Fibroblast of lung (primary cell): ENCODE results near the gene RXRA. TPM values are rescaled to one million over a fixed set of nuclear protein-coding genes. Genes with fewer than 3 reads are reported as not detected.

Experiments used
- DNase-seq, 2 donors: peaks; one replicate each; pipeline versions ENCODE4 v3.0.0 to v3.0.0-alpha.2; 2010; ENCODE audit warnings: low read depth in 2 of 2
- H2AFZ ChIP-seq: 2 replicates; pipeline ENCODE4 v1.5.1; 2012; ENCODE audit warnings: low read length, control low read depth, inconsistent platforms
- H3K27ac ChIP-seq: 2 replicates; pipeline ENCODE4 v1.5.1; 2011; ENCODE audit warnings: low read length, control low read depth; ENCODE audit not compliant: insufficient read depth
- H3K27me3 ChIP-seq: 2 replicates; pipeline ENCODE4 v1.5.1; 2011; ENCODE audit warnings: mild to moderate bottlenecking, low read length; ENCODE audit not compliant: control insufficient read depth, insufficient read depth
- H3K36me3 ChIP-seq: 2 replicates; pipeline ENCODE4 v1.5.1; 2011; ENCODE audit warnings: low read length; ENCODE audit not compliant: control insufficient read depth, insufficient read depth
- H3K4me1 ChIP-seq: 2 replicates; pipeline ENCODE4 v1.5.1; 2011; ENCODE audit warnings: low read length; ENCODE audit not compliant: control insufficient read depth, insufficient read depth; ENCODE audit errors: extremely low read depth
- H3K4me2 ChIP-seq: 2 replicates; pipeline ENCODE4 v1.5.1; 2011; ENCODE audit warnings: low read length, control low read depth; ENCODE audit not compliant: insufficient read depth; ENCODE audit errors: extremely low read depth
- H3K4me3 ChIP-seq, 4 experiments: fragments of 200-600 bp in 1 of 4; sonication (generic) in 1 of 4; replicated peaks in 1 of 4; 2 replicates each; pipeline ENCODE4 v1.5.1; 2011 to 2016; ENCODE audit warnings: low read length in 4 of 4, low read depth in 3 of 4, mild to moderate bottlenecking in 3 of 4, control low read depth in 2 of 4, inconsistent platforms in 1 of 4, mixed read lengths in 1 of 4; ENCODE audit not compliant: insufficient read depth in 1 of 4; ENCODE audit errors: control extremely low read depth in 1 of 4
- H3K79me2 ChIP-seq: 2 replicates; pipeline ENCODE4 v1.5.1; 2012; ENCODE audit warnings: mild to moderate bottlenecking, low read length, inconsistent platforms; ENCODE audit not compliant: control insufficient read depth, insufficient read depth
- H3K9ac ChIP-seq: 2 replicates; pipeline ENCODE4 v1.5.1; 2011; ENCODE audit warnings: mild to moderate bottlenecking, low read length, control low read depth; ENCODE audit not compliant: insufficient read depth
- H3K9me3 ChIP-seq: 2 replicates; pipeline ENCODE4 v1.5.1; 2012; ENCODE audit warnings: low read depth, low read length; ENCODE audit not compliant: control insufficient read depth, insufficient read depth
- H4K20me1 ChIP-seq: 2 replicates; pipeline ENCODE4 v1.5.1; 2011; ENCODE audit warnings: low read length; ENCODE audit not compliant: control insufficient read depth, insufficient read depth; ENCODE audit errors: extremely low read depth
- CTCF ChIP-seq, 2 donors: IDR thresholded peaks in 1 of 2; conservative IDR thresholded peaks in 1 of 2; 1 replicate in 1 of 2; 2 replicates in 1 of 2; pipeline ENCODE4 v1.5.1; 2011 to 2012; ENCODE audit warnings: low read length in 2 of 2, control low read depth in 1 of 2, inconsistent platforms in 1 of 2, low read depth in 1 of 2, mild to moderate bottlenecking in 1 of 2
- EZH2 ChIP-seq: IDR thresholded peaks from 2 replicates; pipeline ENCODE4 v1.5.1; 2012; ENCODE audit warnings: low read length, control low read depth, mild to moderate bottlenecking; ENCODE audit errors: missing control alignments
- polyA plus RNA-seq, 2 donors: library from polyadenylated mRNA; depleted of rRNA in 1 of 2; stranded (reverse) in 1 of 2; unstranded in 1 of 2; fragments of >200 nt; gene quantifications; 2 replicates each; pipeline ENCODE4 v1.2.1, GENCODE V29; 2011 to 2012; ENCODE audit warnings: missing spikeins in 1 of 2
- total RNA-seq: library from RNA; depleted of rRNA; stranded (reverse); fragments of >200 nt; gene quantifications from 2 replicates; pipeline ENCODE4 v1.2.1, GENCODE V29; 2014

The RXRA gene
- total and polyA plus RNA-seq, 2 donors (not counting 1 experiment from before 2014, with no cell fraction given): 13.3 to 14.9 TPM

- H3K27ac ChIP-seq: no peak overlapping the region
- H3K36me3 ChIP-seq: no peaks in the 10 kb centered on the region
- TF ChIP-seq EZH2: no peak
- no peak for TF ChIP-seq CTCF (conservative IDR thresholded peaks at IDR 0.05 in 1 of 2, IDR thresholded peaks at IDR 0.05 in 1 of 2; ENCODE audit: low read depth in 1 of 2, low read length in 2 of 2)
- H3K27me3 ChIP-seq: no peaks in the 10 kb centered on the region
- H3K4me3 ChIP-seq: no peak overlapping the region
- no peak overlapping the region for H3K9ac ChIP-seq
- DNase-seq: peak in 1 of 2 donors; percentile 61
- H3K4me2 ChIP-seq: no peak overlapping the region
- H3K9me3 ChIP-seq: no peaks in the 10 kb centered on the region
- peaks cover 4% of the 10 kb centered on the region for H3K4me1 ChIP-seq
- no peaks in the 10 kb centered on the region for H3K79me2 ChIP-seq
- H4K20me1 ChIP-seq: no peaks in the 10 kb centered on the region
- no peak overlapping the region for H2AFZ ChIP-seq
These were observed 34.6 kb downstream of the RXRA start for GRCh38 chr9:134360897-134361296.

GRCh38 chr9:134361426-134361825 lies 35.2 kb downstream of the RXRA start:
- no peak overlapping the region for H2AFZ ChIP-seq
- DNase-seq: no peak
- no peaks in the 10 kb centered on the region for H4K20me1 ChIP-seq
- no peak for TF ChIP-seq EZH2
- H3K27ac ChIP-seq: no peak overlapping the region
- no peaks in the 10 kb centered on the region for H3K79me2 ChIP-seq
- H3K27me3 ChIP-seq: no peaks in the 10 kb centered on the region
- peaks cover 8% of the 10 kb centered on the region for H3K4me1 ChIP-seq
- no peak overlapping the region for H3K4me2 ChIP-seq
- no peaks in the 10 kb centered on the region for H3K36me3 ChIP-seq
- no peak overlapping the region for H3K9ac ChIP-seq
- H3K4me3 ChIP-seq: no peak overlapping the region
- H3K9me3 ChIP-seq: no peaks in the 10 kb centered on the region

- no peaks in the 10 kb centered on the region for H3K27me3 ChIP-seq
- H4K20me1 ChIP-seq: no peaks in the 10 kb centered on the region
- peaks cover 13% of the 10 kb centered on the region for H3K4me1 ChIP-seq
- H3K79me2 ChIP-seq: peaks cover under 1% of the 10 kb centered on the region
- H3K4me3 ChIP-seq: no peak overlapping the region
- DNase-seq: no peak
- H2AFZ ChIP-seq: no peak overlapping the region
- H3K27ac ChIP-seq: no peak overlapping the region
- TF ChIP-seq EZH2 (no peak), CTCF (conservative IDR thresholded peaks at IDR 0.05 in 1 of 2, IDR thresholded peaks at IDR 0.05 in 1 of 2; ENCODE audit: low read depth in 1 of 2, low read length in 2 of 2) (no peak)
- H3K4me2 ChIP-seq: no peak overlapping the region
- H3K9ac ChIP-seq: no peak overlapping the region
- H3K9me3 ChIP-seq: no peaks in the 10 kb centered on the region
- no peaks in the 10 kb centered on the region for H3K36me3 ChIP-seq
These were observed 35.7 kb downstream of the RXRA start for GRCh38 chr9:134361843-134362414.
